HepG2 (cell line): ENCODE measurements around the gene ZFTA. TPM values are rescaled to one million over a fixed set of nuclear protein-coding genes. Genes with fewer than 3 reads are reported as not detected.

Experiments
- ATAC-seq: fragments of 200-7000 bp; cut with Tn5 transposase; 3 replicates; pipeline ENCODE4 v1.9.1; 2020; ENCODE audit warnings: mild to moderate bottlenecking, moderate library complexity
- BruUV-seq: library from RNA; stranded (reverse); fragments of 400-500 nt; replicated peaks from 2 replicates; lab custom pipeline; 2021; lab: Mats Ljungman, UMichigan
- CTCF ChIA-PET: fragments of 300-600 bp; formaldehyde crosslinking; extraction: SDS; loops from one replicate; lab custom pipeline; 2021; ENCODE audit warnings: low total read pairs, inconsistent platforms, low intra/inter-chr PET ratio; lab: Yijun Ruan, JAX
- POLR2A ChIA-PET: fragments of 350-600 bp; sonication (Branson Sonifier 250); formaldehyde crosslinking; loops from one replicate; lab custom pipeline; 2020; ENCODE audit warnings: antibody characterized with exemption, inconsistent platforms; lab: Yijun Ruan, JAX
- DNase-seq: peaks from one replicate; pipeline ENCODE4 v3.0.0-alpha.2; 2015; ENCODE audit warnings: low spot score
- FAIRE-seq: peaks from 3 replicates; lab custom pipeline; 2011; peaks lifted over from hg19 to GRCh38; lab: Jason Lieb, UNC
- H2AFZ ChIP-seq: one replicate; pipeline ENCODE4 v1.6.1; 2011; ENCODE audit warnings: low read length, inconsistent platforms
- H3K27ac ChIP-seq: fragments of 300-600 bp; 3 replicates; pipeline ENCODE4 v1.8.0; 2011; ENCODE audit warnings: mixed run types, mild to moderate bottlenecking, mixed read lengths, low read length, inconsistent platforms; ENCODE audit not compliant: insufficient read depth; ENCODE audit errors: extremely low read length
- H3K27me3 ChIP-seq, 2 experiments: fragments of 200-600 bp in 1 of 2; 2 replicates in 1 of 2; 3 replicates in 1 of 2; pipeline versions ENCODE4 v1.6.0 to v1.8.0; 2011; ENCODE audit warnings: low read length in 2 of 2, mild to moderate bottlenecking in 2 of 2, moderate library complexity in 2 of 2, inconsistent platforms in 1 of 2; ENCODE audit not compliant: insufficient read depth in 2 of 2, control insufficient read depth in 1 of 2
- H3K36me3 ChIP-seq, 2 experiments: fragments of 200-600 bp in 1 of 2; replicated peaks in 1 of 2; 2 replicates in 1 of 2; 3 replicates in 1 of 2; pipeline versions ENCODE4 v1.5.1 to v1.8.0; 2011; ENCODE audit warnings: low read length in 2 of 2, inconsistent platforms in 1 of 2; ENCODE audit not compliant: insufficient read depth in 2 of 2, control insufficient read depth in 1 of 2
- H3K4me1 ChIP-seq: 2 replicates; pipeline ENCODE4 v1.5.1; 2012; ENCODE audit warnings: low read length, inconsistent platforms; ENCODE audit not compliant: insufficient read depth
- H3K4me2 ChIP-seq: 2 replicates; pipeline ENCODE4 v1.6.0; 2011; ENCODE audit warnings: low read depth, low read length, inconsistent platforms
- H3K4me3 ChIP-seq, 3 experiments: fragments of 200-600 bp in 1 of 3; sonication (generic), shearing (Covaris generic) in 1 of 3; replicated peaks in 1 of 3; 2 replicates each; pipeline ENCODE4 v1.5.1; 2011 to 2016; ENCODE audit warnings: low read length in 3 of 3, inconsistent platforms in 2 of 3, low read depth in 2 of 3, mild to moderate bottlenecking in 2 of 3, control low read depth in 1 of 3, mixed read lengths in 1 of 3; ENCODE audit not compliant: insufficient read depth in 1 of 3
- H3K79me2 ChIP-seq: one replicate; pipeline ENCODE4 v1.6.1; 2011; ENCODE audit warnings: low read length, inconsistent platforms; ENCODE audit not compliant: insufficient read depth
- H3K9ac ChIP-seq: 2 replicates; pipeline ENCODE4 v1.6.0; 2011; ENCODE audit warnings: mild to moderate bottlenecking, low read depth, low read length, inconsistent platforms; ENCODE audit not compliant: insufficient read depth
- H3K9me3 ChIP-seq: 2 replicates; pipeline ENCODE4 v1.5.1; 2012; ENCODE audit warnings: mild to moderate bottlenecking, low read length
- H4K20me1 ChIP-seq: 2 replicates; pipeline ENCODE4 v1.6.0; 2011; ENCODE audit warnings: inconsistent platforms, mild to moderate bottlenecking, low read length, moderate library complexity; ENCODE audit not compliant: insufficient read depth
- AHR ChIP-seq: IDR thresholded peaks from 2 replicates; pipeline ENCODE4 v1.6.1; 2018; ENCODE audit warnings: missing genetic modification reagents, missing compliant biosample characterization
- SIX1 ChIP-seq: sonication (generic); formaldehyde crosslinking; IDR thresholded peaks from 2 replicates; pipeline ENCODE4 v1.4.0; 2020; ENCODE audit warnings: missing genetic modification reagents, borderline replicate concordance
- ZNF615 ChIP-seq: sonication (generic); formaldehyde crosslinking; IDR thresholded peaks from 2 replicates; pipeline ENCODE4 v1.5.0; 2020; ENCODE audit warnings: mild to moderate bottlenecking, missing genetic modification reagents, borderline replicate concordance
- ZNF770 ChIP-seq: sonication (generic); formaldehyde crosslinking; IDR thresholded peaks from 2 replicates; pipeline ENCODE4 v1.5.0; 2020; ENCODE audit warnings: mild to moderate bottlenecking, missing genetic modification reagents
- WGBS: methylation state at CpG from one replicate; pipeline ENCODE4 v1.1.6; 2017; ENCODE audit warnings: low lambda C conversion rate; 5-methylcytosine and 5-hydroxymethylcytosine counted together
- in situ Hi-C: cut with HindIII; loops from 2 replicates; pipeline ENCODE4 v1.10.0; 2017; ENCODE audit warnings: low pct_unique_long_range_greater_than_20kb; ENCODE audit not compliant: extremely low pct_ligation_motif_present
- intact Hi-C: fragments of 100-400 bp; cut with micrococcal nuclease; formaldehyde crosslinking; loops from one replicate; pipeline ENCODE4 v1.10.0; 2022; ENCODE audit not compliant: unreplicated experiment
- polyA plus RNA-seq, 8 experiments: library from polyadenylated mRNA; depleted of rRNA in 3 of 8; stranded (reverse) in 7 of 8; unstranded in 1 of 8; fragments of >200 nt; fragmentation: Illumina TruSeq in 4 of 8; extraction: Trizol in 4 of 8; gene quantifications; 2 replicates each; pipeline versions ENCODE4 v1.2.1 to v1.2.3, GENCODE V29; 2011 to 2016; ENCODE audit warnings: low read depth in 4 of 8, missing spikeins in 1 of 8, mixed read lengths in 1 of 8; ENCODE audit not compliant: insufficient read depth in 1 of 8
- total RNA-seq, 5 experiments: library from RNA; depleted of rRNA; stranded (reverse); fragments of >200 nt; fragmentation: Illumina TruSeq; extraction: Trizol; gene quantifications; 2 replicates each; pipeline ENCODE4 v1.2.3, GENCODE V29; 2016; ENCODE audit warnings: low read depth in 1 of 5

ZFTA gene
- total and polyA plus RNA-seq, 2 of the 13 experiments (the other 11 are each of a cell fraction or from before 2014, with no cell fraction given), result 3.9 to 10.4 TPM

GRCh38 chr11:63736864-63737263, 31.7 kb downstream of the ZFTA start:
- BruUV-seq, result no TSS peak
- intact Hi-C loops, result loop anchor here (5.0 kb wide), 3 partner anchors 55 to 260 kb away; partner anchors contain the start of gene RTN3
- TF ChIP-seq SIX1 (CRISPR knock-in tag) (no peak), ZNF770 (CRISPR knock-in tag) (peak; percentile 53; the same call in 1 of the 2 replicates)
- TF ChIP-seq, all 625 proteins: peak for 1
- Histone ChIP-seq H2AFZ (no peak overlapping the region), H3K4me1 (peaks cover 20% of the 10 kb centered on the region), H4K20me1 (peaks cover 6% of the 10 kb centered on the region), H3K36me3 (no peaks in the 10 kb centered on the region), H3K27me3 (no peaks in the 10 kb centered on the region), H3K9me3 (no peaks in the 10 kb centered on the region), H3K4me2 (no peak overlapping the region), H3K27ac (no peak overlapping the region), H3K9ac (no peak overlapping the region), H3K79me2 (no peaks in the 10 kb centered on the region), H3K4me3 (no peak overlapping the region)
- no peak for DNase-seq
- in situ Hi-C loops, result loop anchor here (25.0 kb wide), 1 partner anchor 250 kb away; the partner anchor contains the start of gene PLAAT5
- no peak for ATAC-seq
- POLR2A ChIA-PET, result no interaction called here
- 95% methylated on average over 4 of the region's 4 CpGs for WGBS
- CTCF ChIA-PET, result interaction anchor here (0.8 kb wide), 1 partner anchor 95 kb away, joined by 3 read pairs; no protein-coding TSS in a partner anchor
- no peak for FAIRE-seq

- Histone ChIP-seq H3K9ac (no peak overlapping the region), H3K9me3 (no peaks in the 10 kb centered on the region), H3K27ac (no peak overlapping the region), H3K79me2 (no peaks in the 10 kb centered on the region), H3K27me3 (no peaks in the 10 kb centered on the region), H3K4me2 (no peak overlapping the region), H3K36me3 (no peaks in the 10 kb centered on the region), H2AFZ (no peak overlapping the region), H3K4me1 (peaks cover 8% of the 10 kb centered on the region; the same call in 1 of the 2 replicates), H4K20me1 (no peaks in the 10 kb centered on the region), H3K4me3 (no peak overlapping the region)
- ChIA-PET POLR2A (no interaction called here), CTCF (no interaction called here)
- in situ Hi-C loops (loop anchor here (25.0 kb wide), 1 partner anchor 242 kb away; the partner anchor contains the start of gene PLAAT5), intact Hi-C loops (no loop called here)
- TF ChIP-seq AHR (no peak), ZNF770 (CRISPR knock-in tag) (0 out of 2 replicates have a peak, but pooled peaks have one; percentile 30), ZNF615 (CRISPR knock-in tag) (no peak)
- DNase-seq (no peak), ATAC-seq (no peak), FAIRE-seq (no peak)
- 82% methylated on average over 3 of the region's 3 CpGs for WGBS
- BruUV-seq, result no TSS peak
Measured at GRCh38 chr11:63729326-63729725, 39.2 kb downstream of the ZFTA start.
